ENCODE measurements around the gene ALPI.
"Not testable (repeated sequence)": the region's sequence is repeated elsewhere in the genome, so short reads cannot be mapped to it uniquely, and the experiment has no call there.

The ALPI gene

DNA sequence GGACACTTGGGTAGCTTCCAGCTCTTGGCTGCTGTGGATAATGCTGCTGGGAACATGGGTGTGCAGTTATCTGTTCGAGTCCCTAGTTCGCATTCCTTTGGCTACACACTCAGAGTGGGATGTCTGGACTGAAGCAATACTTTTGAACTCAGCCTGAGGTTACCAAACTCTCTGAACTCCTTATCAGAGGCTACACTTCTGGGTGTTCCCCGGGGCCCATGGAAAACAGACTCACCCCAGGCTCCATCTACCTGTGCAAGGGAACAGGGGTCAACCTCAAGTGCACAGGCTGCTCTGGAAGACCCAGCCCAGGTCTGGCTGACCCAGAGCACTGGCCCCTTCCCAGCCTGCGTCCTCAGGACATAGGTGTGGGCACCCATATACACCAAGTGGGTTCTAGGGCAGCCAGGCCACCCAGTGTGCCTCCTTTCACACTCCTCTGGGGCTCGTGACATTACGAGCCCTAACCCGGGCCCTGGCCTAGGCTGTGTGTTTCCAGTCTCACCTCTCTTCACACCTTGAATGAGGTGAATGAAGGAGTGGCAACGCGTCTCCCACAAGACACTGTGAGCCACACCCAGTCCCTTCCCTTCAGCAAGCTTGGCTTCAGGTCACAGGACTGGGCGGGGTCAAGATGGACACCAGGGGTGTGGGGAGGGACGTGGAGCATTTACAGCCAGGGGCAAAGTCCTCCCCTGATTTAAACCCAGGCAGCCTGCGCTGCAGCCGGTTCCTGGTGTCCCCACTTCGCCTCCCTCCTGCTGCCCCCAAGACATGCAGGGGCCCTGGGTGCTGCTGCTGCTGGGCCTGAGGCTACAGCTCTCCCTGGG is at the start of gene ALPI:
TSS of gene ALPI (plus strand) at position 728 of the 830 bp plus-strand sequence. CDS start at position 775, 47 bp downstream.
- DNase-seq, result no peak

DNA sequence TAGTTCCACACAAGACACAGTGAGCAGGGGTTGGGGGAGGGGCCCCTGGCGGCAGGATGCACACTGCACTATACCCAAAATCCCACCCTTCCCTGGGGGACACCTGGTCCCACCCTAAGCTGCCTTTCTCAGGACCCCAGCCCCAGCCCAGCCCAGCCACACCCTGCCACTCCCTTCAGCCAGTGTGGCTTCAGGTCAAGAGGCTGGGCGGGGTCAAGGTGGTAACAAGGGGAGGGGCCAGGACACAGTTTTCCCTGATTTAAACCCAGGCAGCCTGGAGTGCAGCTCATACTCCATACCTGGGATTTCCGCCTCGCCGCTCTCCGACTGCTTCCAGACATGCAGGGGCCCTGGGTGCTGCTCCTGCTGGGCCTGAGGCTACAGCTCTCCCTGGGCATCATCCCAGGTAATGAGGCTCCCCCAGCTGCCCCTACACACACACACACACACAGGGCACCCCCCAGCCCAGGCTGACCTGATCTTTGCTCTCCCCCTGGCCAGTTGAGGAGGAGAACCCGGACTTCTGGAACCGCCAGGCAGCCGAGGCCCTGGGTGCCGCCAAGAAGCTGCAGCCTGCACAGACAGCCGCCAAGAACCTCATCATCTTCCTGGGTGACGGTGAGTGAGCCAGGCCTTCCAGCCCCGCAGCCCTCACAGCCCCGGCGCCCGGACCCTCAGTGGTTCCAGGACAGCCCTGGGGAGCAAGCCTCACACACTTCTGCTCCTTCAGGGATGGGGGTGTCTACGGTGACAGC is 49.2 kb upstream of the ALPI start, which contains the start of gene ALPG:
TSS of gene ALPG (plus strand) at position 289 of the 755 bp plus-strand sequence. CDS start at position 340, 51 bp downstream.
- no peak for DNase-seq

DNA sequence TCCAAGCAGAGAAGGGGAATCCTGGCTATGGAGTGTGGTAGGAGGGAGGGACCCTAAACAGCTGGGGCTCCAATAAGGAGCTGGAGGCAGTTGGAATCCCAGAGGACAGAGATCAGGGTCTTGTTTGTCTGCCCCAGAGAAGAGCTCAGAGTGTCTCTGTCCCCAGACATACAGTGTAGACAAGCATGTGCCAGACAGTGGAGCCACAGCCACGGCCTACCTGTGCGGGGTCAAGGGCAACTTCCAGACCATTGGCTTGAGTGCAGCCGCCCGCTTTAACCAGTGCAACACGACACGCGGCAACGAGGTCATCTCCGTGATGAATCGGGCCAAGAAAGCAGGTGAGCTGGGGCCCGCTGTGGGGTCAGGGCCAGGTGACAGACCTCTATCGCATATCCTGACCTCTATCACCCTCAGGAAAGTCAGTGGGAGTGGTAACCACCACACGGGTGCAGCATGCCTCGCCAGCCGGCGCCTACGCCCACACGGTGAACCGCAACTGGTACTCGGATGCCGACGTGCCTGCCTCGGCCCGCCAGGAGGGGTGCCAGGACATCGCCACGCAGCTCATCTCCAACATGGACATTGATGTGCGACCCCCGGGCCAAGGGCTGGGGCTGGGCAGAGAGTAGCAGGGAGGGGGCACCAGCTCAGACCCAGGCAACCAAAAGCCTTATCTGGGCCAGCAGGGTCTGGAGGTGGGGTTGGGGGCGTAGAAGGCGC is 48.4 kb upstream of the ALPI start:
- DNase-seq, result not testable (repeated sequence)

DNA sequence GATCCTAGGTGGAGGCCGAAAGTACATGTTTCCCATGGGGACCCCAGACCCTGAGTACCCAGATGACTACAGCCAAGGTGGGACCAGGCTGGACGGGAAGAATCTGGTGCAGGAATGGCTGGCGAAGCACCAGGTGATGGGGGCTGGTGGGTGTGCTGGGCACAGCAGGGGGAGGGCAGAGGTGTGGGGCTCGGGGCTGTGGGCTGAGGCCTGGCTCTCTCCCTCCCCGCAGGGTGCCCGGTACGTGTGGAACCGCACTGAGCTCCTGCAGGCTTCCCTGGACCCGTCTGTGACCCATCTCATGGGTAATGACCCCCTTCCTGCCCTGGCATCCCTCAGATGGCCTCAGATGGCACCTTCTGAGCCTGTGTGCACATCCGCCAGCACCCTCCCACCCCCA is 47.7 kb upstream of the ALPI start:
- not testable (repeated sequence) for DNase-seq

DNA sequence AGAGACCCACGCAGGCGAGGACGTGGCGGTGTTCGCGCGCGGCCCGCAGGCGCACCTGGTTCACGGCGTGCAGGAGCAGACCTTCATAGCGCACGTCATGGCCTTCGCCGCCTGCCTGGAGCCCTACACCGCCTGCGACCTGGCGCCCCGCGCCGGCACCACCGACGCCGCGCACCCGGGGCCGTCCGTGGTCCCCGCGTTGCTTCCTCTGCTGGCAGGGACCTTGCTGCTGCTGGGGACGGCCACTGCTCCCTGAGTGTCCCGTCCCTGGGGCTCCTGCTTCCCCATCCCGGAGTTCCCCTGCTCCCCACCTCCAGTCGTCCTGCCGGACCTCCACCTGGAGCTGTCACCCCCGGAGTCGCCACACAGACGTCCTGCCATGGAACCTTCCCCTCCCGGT is 46.3 kb upstream of the ALPI start:
- DNase-seq, result not testable (repeated sequence)

DNA sequence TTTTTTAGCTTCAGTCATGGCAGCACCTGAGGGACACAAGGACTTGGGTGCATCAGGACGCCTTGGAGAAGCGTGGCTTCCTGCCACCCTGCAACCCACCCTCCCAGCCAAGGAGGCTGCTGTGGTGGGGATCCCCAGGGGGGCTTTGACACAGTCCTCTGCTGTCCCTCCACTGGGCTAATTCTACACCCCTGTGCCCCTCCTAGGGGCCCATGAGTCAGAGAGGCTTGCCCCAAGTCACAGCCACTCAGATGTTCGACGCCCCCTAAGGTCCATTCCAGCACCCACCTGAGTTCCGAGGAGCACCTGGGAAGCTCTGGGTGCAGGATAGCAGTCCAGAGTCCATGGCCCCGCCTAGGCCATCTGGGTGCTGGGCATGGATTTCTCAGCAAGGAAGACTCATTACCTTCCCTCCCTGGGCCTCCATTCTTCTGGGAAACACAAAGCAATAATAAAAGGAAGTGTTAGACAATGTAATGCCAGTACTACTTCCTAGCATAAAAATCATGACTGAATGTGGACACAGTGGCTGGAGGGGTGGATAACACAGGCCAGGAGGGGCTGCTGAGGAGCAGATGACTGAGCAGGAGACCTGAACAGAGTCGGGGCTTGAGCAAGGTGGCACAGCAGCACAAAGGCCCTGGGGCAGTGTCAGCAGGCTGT is 45.6 kb upstream of the ALPI start:
- DNase-seq, result no peak

DNA sequence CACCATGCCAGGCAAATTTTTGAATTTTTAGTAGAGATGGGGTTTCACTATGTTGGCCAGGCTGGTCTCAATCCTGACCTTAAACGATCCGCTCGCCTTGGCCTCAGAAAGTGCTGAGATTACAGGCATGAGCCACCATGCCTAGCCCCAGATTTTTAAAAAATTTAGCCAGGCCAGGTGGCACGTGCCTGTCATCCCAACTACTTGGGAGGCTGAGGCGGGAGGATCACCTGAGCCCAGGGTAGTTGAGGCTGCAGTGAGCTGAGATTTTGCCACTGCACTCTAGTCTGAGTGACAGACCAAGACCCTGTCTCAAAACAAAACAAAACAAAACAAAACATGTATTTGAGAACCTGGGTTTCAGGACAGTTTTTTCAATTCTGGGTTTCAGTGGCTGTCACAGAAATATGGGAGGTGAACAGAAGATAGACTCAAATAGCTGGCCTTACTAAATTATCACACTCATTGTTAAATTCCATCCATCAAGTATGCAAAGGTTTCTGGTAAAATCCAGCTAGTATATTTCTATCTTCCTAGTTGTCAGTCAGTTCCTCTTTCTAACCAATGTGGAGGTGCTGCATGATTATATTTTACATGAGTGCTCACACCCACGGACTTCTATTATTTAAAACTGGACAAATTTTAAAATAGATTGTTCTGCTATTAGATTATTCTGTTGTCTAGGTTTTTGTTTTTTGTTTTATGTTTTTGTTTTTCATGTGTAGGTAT is 43.9 kb upstream of the ALPI start:
- DNase-seq, result no peak

DNA sequence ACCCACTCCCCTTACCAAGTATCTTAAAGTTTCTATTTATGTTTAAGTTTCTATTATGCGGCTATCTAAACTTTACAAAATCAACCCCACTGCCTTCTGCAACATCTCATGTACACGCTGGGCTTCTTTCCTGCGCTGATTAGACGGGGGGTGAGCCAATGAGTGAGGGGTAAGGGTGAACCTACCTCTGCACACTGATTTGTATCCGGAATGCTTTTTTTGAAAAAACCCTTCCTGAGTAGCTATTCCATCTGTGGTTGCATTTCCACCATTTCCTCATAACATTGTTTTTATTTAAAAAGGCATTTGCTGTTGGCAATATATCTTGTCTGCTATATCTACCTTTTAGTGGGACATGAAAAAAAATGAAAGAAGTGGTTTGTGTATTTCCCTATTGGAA is 43.0 kb upstream of the ALPI start:
- no peak for DNase-seq

DNA sequence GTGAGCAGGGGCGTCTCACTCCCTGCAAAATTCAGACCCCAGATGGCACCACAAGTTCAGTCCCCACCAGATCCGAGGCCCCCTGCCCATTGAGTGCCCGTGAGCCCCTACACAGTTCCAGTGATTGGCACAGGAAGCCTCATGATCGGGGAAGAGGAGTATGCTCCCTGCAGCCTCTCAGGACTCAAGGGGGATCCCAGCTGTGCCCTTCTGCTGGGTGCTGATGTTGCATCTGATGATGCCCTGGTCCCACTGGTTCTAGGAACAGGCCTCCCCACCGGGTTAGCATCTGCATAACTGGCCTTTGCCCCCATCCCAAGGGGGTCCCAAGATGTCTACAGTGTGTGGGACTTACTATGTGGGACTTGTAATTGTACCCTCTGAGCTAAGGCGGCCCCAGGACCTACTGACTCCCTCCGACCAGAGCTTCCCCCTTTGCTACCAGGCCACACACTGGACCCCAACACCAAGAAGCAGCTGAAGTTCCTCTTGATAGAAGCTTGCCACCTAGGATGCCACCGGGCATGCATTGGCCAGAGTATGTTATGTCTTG is 40.7 kb upstream of the ALPI start:
- no peak for DNase-seq

DNA sequence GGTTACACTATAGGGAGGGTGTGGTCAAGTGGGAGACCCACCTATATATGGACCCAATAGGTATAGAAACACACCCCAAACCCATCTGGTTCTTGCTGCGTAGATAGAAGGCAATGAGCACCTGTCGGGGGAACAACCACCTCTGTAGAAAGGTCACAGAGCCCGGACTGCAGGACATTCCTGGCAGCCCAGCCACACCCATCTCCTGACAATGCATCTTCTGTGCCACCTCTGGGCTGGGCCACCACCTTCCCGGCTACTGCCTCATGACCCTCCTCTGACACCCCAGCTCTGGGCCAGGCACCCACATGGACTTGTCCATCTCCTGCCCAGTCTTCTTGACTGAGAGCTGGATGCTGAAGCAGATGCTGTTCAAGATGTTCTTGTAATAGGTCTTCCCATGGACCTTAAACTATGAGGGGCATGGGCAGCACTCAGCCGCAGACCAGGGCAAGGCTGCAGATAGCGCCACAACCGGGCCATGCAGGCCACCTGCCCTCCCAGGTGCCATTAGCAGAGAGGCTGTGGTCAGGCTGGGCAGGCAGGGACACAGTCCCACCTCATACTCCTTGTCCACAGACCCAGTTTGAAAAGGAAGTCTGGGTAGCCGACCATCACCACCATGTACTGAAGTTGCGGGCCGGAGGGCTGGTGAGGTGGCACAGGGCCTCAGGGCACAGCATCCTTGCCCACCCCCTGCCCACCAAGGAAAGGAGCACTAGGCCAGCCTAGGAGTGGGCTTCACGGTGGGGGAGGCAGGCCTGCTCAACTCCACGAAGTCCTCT is 40.0 kb upstream of the ALPI start:
- no peak for DNase-seq

DNA sequence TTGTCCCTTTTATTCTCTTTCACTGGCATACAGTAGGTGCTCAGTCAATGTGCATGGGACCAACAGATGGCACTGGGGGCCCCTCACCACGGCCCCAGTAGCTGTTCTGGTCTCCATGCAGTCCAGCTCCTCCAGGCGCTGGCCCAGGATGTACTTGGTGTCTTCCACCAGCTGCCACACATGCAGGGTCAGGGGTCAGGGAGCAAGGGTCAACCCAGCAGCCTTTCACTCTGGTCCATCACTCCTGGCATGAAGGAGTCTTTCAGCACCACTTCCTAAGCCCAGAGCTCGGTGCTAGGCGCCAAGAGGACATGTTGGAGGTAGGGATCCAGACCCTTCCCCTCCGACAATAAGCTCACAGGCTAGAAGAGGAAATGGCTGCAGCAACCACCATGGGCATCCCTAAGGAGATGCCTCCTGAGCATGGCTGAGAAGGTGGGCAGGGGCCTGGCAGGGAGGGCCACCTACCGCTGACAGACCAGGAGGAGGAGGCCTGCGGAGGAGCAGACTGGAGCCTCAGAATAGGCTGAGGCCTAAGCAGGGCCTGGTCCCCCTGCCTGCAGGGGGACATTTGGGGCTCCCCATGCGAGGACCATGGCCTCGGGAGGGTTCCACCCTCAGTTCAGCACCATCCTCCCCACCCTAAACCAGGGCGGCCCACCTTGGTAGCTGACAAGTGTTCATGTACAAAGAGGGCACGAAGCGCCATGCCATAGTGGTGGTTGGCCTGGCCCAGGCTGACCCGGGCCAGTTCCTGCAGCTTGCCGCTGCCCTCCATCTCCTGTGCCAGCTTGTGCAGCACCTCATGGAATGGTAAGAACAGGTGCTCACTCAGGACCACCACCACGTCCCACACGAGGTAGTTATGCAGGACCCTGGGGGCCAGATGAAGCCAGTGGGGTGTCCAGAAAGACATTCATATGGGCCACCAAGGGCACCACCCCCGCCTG is 39.2 kb upstream of the ALPI start:
- DNase-seq, result no peak

DNA sequence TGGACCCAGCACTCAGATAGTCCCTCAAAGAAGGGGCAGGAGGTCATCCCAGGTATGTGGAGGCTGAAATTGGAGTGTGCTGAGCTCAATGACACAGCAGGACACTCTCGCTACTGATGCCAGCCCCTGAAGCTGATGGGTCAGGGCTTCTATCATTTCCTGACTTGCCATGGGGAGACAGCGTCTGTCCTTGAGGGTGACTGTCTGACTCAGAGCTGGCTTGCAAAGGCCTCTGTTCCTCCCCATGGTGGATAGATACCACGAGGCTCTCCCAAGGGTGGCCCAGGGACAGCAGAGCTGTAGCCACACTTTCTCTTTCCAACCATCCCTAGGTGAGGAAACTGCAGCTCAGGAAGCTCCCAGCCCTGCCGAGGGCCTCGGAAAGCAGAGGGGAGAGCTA is 38.5 kb upstream of the ALPI start:
- no peak for DNase-seq

DNA sequence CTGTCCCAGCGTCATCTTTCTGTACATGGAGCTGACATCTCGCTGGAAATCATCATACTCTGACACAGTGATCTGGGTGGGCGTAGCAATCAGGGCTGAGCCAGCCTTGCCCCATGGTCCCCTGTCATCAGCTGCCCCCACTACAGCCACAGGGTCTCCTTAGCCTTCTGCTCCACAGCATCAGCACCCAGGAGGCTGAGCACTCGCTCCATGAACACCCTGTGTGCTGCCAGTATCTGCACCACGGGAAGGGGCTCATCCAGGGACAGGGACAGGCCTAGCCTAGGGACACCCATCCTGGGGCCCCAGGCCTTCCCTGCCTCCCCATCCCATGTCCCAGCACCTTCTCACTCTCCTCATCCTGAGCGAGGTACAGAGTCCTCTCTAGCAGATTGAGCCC is 37.9 kb upstream of the ALPI start:
- DNase-seq, result no peak

DNA sequence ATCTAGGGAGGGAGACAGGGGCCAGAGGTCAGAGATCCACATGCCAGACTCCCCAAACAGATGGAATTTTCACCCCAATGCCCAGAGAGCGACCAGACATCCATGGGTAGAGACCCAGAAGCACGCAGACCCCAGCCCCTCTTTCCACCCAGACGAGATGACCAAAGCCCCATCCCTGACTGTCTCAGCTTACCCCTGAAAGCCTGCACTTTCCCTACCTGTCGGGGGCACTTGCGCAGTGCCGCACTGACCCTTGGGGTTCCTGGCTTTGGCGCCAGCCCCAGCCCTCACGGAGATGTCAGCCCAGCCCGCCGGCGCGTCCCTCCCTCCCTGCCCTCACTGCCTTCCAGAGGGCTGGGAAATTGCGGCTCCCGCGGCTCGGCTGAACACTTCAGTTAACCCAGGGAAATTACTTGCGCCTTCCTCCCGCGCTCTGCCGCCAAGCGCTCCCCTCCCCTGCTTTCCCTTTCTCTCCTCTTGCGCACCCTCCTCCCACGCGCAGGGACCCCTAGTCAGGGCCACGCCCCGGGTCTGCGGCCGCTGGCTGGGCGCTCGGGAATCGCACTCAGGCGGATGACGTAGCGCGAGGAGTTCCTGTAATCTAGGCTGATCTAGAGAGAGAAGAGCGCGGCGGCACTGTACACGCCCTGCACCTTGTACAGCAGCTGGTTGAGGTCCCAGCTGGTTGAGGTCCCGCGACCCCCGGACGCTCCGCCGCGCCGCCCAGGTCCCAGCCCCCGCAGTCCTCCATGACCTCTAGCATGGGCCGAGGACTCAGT is 37.3 kb upstream of the ALPI start:
- peak in 1 of 56 donors; percentile 31 for DNase-seq

DNA sequence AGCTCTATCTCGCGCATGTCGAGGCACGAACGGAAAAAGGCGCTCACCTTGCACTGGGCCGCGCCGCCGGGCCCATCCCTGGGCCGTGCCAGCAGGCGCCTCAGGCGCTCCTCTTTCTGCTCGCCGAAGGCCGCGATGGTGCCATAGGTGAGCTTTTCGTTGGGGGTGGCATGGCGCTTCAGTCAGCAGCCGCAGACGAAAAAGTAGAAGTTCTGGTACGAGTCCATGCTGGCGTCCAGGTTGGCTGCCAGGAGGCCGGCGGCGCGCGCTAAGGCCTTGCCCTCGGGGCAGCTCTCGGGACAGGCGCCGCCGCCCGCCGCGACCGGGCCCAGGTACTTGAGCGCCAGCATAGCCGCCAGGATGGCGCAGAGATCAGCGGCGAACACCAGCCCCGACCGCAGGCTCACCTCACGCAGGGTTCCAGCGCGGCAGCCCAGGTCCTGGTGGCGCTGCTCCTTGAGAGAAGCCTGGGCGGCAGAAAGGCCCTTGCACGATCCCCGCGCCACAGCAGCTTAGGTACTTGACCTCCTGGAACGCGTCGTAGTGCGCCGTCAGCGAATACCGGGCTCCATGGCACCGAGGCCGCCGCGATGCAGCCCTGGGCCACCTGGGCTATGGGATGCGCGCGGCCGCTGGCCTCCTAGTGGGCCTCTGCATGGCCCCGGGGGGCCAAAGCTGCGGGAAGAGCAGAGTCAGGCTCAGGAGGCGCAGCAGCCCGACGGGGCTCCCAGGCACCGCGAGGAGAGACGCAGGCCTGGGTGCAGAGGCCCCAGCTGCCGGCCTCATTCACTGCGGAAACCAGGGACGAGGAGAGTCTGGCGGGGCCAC is 36.5 kb upstream of the ALPI start:
- no peak for DNase-seq

DNA sequence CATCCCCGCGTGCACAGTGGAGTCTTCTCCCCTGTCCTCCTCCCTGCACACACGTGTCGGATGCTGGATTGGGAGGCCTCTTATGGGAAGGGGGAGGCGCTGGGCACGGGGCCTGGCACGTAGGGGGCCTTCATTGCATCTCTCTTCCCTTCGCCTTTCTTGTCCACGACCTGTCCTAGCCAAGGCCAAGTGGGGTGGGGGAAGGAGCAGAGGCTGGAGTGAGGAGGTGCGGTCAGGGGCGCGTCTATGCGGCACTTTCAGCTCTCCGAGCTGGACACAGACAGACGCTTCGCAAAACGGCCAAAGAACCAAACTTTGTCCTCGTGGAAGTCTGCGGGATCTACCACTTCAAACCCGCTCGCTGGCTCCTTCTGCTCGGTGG is 35.9 kb upstream of the ALPI start:
- no peak for DNase-seq
